ENCODE results near the gene ITPR1. TPM values are rescaled to one million over a fixed set of nuclear protein-coding genes. Genes with fewer than 3 reads are reported as not detected.

Gene ITPR1
- total RNA-seq, 3 donors from 2014 or later = 10.7 to 80.2 (median 20.7) TPM

DNA sequence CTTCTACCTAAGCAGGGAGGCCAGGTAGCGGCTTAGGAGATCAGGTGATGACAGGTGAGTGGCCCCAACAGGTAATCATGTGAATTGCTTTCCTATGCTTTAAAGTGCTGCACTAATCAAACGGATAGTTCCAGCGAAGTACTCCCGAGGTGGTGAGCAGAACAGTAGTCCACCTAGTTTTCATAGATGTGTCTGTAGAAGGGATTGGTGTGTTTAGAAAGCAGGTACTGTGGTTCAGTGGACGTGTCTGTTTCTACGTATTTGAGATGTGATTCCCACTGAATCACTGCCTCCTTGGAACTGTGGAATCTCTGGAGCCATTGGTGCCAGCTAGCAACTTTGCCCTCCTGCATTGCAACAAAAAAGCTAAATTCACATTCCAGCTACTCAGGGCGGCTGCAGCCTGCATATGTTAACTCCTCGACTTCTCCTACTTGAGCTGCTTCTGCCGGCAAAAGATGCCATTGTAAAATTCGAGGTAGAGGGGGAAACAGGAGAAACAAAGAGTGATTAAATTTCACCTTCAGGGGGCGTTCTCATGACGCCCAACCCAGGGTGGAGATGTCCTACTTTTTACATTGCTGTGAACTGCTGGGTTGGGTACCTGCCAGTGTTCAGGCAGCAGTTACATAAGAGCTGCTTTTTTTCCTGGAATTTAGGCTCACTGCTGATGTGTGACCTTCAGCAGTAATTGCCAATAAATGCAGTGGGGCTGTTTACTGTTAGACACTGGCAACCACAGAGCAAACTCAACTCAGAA is 227.3 kb downstream of the ITPR1 start:
- no peak overlapping the region for H3K4me3 ChIP-seq
- peak in 1 of 3 donors; percentile 76 for DNase-seq
- H3K36me3 ChIP-seq (ENCODE audit: low read depth) = no peaks in the 10 kb centered on the region
- H3K9me3 ChIP-seq = no peaks in the 10 kb centered on the region
- TF ChIP-seq, protein P1, sequence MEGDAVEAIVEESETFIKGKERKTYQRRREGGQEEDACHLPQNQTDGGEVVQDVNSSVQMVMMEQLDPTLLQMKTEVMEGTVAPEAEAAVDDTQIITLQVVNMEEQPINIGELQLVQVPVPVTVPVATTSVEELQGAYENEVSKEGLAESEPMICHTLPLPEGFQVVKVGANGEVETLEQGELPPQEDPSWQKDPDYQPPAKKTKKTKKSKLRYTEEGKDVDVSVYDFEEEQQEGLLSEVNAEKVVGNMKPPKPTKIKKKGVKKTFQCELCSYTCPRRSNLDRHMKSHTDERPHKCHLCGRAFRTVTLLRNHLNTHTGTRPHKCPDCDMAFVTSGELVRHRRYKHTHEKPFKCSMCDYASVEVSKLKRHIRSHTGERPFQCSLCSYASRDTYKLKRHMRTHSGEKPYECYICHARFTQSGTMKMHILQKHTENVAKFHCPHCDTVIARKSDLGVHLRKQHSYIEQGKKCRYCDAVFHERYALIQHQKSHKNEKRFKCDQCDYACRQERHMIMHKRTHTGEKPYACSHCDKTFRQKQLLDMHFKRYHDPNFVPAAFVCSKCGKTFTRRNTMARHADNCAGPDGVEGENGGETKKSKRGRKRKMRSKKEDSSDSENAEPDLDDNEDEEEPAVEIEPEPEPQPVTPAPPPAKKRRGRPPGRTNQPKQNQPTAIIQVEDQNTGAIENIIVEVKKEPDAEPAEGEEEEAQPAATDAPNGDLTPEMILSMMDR (IDR thresholded peaks at IDR 0.05) = no peak
- intact Hi-C loops (cut with DNase I, micrococcal nuclease) = loop anchor here in 1 of 2 donors (5.0 kb wide), 1 partner anchor 107 kb away; no protein-coding TSS in a partner anchor
- peak; percentile 76 for ATAC-seq
- peaks cover 12% of the 10 kb centered on the region for H3K4me1 ChIP-seq (ENCODE audit: low read depth)

DNA sequence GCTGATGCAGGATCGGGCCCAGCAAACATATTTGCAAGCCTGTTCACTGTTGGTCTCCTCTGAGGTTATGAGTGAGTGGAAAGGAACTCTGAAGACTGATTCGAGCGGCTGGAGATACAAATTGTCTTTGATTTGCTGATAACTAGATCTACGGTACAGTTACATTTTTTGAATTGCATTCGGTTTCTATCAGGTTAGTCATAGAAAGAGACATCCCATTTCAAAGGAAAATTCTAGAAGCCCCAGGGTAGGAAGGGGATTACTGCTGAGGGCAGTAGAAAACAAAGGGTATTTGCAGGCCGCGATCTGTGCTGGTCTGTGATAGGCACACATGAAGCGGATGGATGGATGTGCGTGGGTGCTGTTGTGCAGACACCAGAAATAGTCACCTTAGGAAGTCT is 228.4 kb downstream of the ITPR1 start:
- Histone ChIP-seq H3K36me3 (ENCODE audit: low read depth) (no peaks in the 10 kb centered on the region), H3K9me3 (no peaks in the 10 kb centered on the region), H3K4me3 (no peak overlapping the region), H3K4me1 (ENCODE audit: low read depth) (peaks cover 12% of the 10 kb centered on the region)
- ATAC-seq (no peak), DNase-seq (no peak)
- intact Hi-C loops (cut with DNase I, micrococcal nuclease) = loop anchor here in 1 of 2 donors (5.0 kb wide), 1 partner anchor 106 kb away; no protein-coding TSS in a partner anchor
- TF ChIP-seq, protein P1 (IDR thresholded peaks at IDR 0.05) = no peak

GRCh38 chr3:4722103-4722502 is 229.0 kb downstream of the ITPR1 start:
- Histone ChIP-seq H3K9me3 (no peaks in the 10 kb centered on the region), H3K4me3 (no peak overlapping the region), H3K4me1 (ENCODE audit: low read depth) (peaks cover 12% of the 10 kb centered on the region), H3K36me3 (ENCODE audit: low read depth) (no peaks in the 10 kb centered on the region)
- DNase-seq = peak in 1 of 3 donors; percentile 64
- intact Hi-C loops (cut with DNase I, micrococcal nuclease) = loop anchor here in 1 of 2 donors (5.0 kb wide), 1 partner anchor 105 kb away; no protein-coding TSS in a partner anchor
- TF ChIP-seq, protein P1 (IDR thresholded peaks at IDR 0.05) = no peak
- peak; percentile 81 for ATAC-seq

DNA sequence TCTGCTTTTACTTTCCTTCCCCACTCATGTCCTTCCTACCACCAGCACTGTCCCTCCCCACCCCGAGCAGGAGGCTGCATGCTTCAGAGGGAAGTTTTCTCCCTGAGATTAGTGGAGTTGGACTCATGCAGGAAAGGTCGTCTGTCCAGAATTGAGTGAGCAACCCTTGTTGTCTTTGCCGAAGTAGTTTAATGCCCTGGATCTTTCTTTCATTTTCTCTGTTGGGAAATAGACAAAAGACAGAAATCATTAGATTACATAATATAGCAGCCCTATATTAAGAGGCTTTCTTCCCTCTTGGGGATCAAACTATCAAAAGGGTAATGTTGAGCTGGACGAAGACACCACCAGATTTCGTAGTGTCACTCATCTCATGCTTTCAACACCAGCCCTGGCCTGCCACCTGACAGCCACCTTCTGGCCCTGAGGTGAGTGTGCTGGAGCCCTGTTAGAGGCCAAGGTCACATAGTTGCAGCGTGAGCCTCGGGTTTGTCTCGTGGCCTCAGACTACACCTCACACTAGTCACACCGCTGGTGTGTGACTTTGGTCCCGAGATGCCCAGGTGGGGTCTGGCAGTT is 231.0 kb downstream of the ITPR1 start:
- no peak for ATAC-seq
- intact Hi-C loops (cut with DNase I, micrococcal nuclease) = loop anchor here in 1 of 2 donors (5.0 kb wide), 1 partner anchor 103 kb away; no protein-coding TSS in a partner anchor
- H3K36me3 ChIP-seq (ENCODE audit: low read depth) = no peaks in the 10 kb centered on the region
- TF ChIP-seq, protein P1 (IDR thresholded peaks at IDR 0.05) = no peak
- DNase-seq = no peak
- peaks cover 5% of the 10 kb centered on the region for H3K4me1 ChIP-seq (ENCODE audit: low read depth)
- no peak overlapping the region for H3K4me3 ChIP-seq
- no peaks in the 10 kb centered on the region for H3K9me3 ChIP-seq

DNA sequence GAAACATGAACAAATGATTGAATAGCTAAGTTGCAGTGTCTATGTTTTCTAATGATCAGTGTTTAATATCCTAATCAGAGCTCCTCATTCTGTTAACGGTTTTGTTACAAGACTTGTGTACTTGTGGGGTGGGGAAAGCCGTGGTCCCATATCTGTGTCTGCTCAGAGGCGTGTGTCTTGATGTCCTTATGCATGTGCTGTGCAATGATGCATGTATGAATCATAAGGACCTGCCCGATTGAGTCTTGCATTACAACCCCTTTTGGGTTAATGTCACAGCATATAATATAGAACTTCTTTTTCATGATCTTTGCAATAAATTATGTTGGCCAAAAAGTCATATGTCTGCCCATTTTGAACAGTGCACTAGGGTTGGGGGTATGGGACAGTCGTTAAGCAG is 233.4 kb downstream of the ITPR1 start:
- Histone ChIP-seq H3K9me3 (no peaks in the 10 kb centered on the region), H3K4me1 (ENCODE audit: low read depth) (no peaks in the 10 kb centered on the region), H3K4me3 (no peak overlapping the region), H3K36me3 (ENCODE audit: low read depth) (no peaks in the 10 kb centered on the region)
- TF ChIP-seq, protein P1 (IDR thresholded peaks at IDR 0.05) = no peak
- DNase-seq (no peak), ATAC-seq (no peak)
- intact Hi-C loops (cut with DNase I, micrococcal nuclease) = no loop called here
